ENCODE data around the gene ZNF776.

Gene ZNF776

DNA sequence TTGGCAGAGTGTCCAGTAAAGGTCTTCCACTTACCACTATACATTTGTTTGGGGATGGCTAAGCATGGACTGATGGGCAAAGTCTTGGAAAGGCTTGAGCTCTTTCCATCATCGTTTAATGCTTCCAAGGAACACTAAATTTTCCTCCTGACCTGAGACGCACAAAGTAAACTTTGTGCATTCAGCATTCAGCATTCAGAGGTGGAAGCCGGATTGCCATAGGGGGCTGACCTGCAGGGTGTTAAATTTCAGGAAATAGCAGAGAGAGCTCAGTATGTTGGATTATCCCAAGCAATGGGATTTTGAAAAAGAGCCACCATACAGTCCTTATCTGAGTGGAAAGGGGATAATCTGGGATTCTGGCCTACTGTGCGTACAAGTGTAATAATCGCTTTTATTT is 54.1 kb downstream of the ZNF776 start:
- H3K4me3 ChIP-seq (ENCODE audit: low read length): no peak overlapping the region
- TF ChIP-seq, protein P1, sequence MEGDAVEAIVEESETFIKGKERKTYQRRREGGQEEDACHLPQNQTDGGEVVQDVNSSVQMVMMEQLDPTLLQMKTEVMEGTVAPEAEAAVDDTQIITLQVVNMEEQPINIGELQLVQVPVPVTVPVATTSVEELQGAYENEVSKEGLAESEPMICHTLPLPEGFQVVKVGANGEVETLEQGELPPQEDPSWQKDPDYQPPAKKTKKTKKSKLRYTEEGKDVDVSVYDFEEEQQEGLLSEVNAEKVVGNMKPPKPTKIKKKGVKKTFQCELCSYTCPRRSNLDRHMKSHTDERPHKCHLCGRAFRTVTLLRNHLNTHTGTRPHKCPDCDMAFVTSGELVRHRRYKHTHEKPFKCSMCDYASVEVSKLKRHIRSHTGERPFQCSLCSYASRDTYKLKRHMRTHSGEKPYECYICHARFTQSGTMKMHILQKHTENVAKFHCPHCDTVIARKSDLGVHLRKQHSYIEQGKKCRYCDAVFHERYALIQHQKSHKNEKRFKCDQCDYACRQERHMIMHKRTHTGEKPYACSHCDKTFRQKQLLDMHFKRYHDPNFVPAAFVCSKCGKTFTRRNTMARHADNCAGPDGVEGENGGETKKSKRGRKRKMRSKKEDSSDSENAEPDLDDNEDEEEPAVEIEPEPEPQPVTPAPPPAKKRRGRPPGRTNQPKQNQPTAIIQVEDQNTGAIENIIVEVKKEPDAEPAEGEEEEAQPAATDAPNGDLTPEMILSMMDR (conservative IDR thresholded peaks at IDR 0.05; ENCODE audit: low read length): no peak
- DNase-seq (ENCODE audit: low read depth): no peak

DNA sequence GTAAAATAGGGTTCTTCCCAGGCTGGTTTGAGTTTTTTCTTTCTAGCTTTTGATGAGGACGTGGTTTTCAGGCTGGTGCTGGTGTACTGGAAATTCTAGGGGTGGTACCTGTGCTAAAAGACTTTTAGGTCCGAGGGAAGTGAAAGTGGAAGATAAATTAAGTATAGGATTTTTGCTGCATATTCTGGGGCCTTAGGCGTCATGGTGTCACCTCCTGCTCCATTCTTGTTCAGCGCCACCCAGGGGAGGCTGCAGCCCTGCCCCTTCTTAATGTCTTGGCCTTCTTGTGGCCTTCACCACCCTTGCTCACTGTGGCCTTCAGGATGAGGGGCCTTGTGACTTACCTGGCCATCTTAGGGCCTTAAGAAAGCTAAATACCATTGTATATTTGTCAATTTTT is 55.7 kb downstream of the ZNF776 start:
- DNase-seq (ENCODE audit: low read depth): no peak
- TF ChIP-seq, protein P1 (conservative IDR thresholded peaks at IDR 0.05; ENCODE audit: low read length): no peak
- no peak overlapping the region for H3K4me3 ChIP-seq (ENCODE audit: low read length)

DNA sequence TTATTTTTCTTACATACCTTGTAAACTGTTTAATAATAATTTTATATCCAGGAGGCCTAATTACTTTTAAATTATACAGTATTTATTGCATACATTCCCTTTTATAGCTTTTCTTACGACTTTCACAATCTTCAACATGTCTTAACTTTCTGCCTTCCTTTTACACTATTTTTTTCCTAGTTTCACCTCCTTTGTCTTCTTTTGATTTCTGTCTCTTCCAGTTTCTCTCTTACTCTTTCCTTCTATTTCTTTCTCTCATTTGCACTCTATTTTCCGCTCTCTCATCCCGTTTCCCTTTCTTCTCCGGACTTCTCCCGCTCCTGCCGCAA is 56.6 kb downstream of the ZNF776 start:
- no peak for DNase-seq (ENCODE audit: low read depth)
- peak overlapping the region; percentile 79 for H3K4me3 ChIP-seq (ENCODE audit: low read length)
- TF ChIP-seq, protein P1 (conservative IDR thresholded peaks at IDR 0.05; ENCODE audit: low read length): no peak

DNA sequence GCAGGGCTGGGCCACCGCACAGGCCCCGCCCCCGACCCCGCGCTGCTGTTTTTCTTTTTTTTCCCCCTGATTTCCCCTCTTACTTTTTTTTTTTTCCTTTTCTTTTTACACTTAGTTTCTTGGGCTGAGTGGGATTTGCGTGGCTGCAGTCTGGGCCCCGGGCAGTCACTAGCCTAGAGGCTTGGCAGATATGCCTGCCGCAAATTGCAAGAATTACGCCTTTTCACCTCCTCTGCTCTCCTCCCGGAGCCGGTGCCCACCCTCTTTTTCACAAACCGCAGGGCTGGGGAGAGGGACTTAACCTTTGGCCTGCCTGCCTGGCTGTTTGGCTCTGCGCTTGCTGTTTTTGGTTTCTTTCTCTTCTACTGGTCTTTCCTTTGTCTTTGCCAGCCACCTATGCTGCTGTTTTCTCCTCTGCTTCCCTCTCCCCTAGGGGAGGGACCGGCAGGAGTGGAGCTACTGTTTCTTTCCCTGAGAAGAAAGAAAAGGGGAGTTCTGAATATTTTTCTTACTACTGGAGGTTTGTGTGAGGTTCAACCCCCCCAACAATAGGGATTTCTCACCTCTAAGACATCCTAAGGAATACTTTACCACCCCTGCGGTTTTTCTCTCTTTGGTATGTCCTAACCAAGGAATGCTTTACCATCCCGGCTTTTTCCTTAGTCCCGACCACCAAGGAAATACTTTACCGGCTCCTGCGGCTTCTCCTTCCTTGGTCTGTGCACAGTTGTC is 57.1 kb downstream of the ZNF776 start:
- TF ChIP-seq, protein P1 (conservative IDR thresholded peaks at IDR 0.05; ENCODE audit: low read length): no peak
- DNase-seq (ENCODE audit: low read depth): peak; percentile 97
- H3K4me3 ChIP-seq (ENCODE audit: low read length): peak overlapping the region; percentile 79

DNA sequence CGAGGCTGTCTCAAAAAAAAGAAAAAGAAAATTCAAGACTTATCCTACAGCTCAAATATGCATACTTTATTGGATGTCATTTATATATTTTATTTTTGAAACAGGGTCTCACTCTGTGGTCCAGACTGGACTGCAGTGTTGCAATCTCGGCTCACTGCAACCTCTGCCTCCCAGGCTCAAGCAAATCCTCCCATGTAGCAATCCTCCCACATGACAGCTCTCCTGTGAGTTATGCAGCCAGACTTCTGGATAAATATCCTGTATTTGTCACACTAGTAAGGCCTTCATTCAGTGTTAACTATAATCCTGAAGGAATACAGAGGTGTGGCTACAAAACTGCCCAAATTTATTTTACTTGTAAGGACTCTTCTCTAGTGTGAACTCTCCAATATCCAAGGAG is 60.9 kb downstream of the ZNF776 start:
- TF ChIP-seq, protein P1 (conservative IDR thresholded peaks at IDR 0.05; ENCODE audit: low read length): no peak

More for the DNA sequence above, 60.9 kb downstream of the ZNF776 start:
- peak; percentile 31 for DNase-seq (ENCODE audit: low read depth)
- no peak overlapping the region for H3K4me3 ChIP-seq (ENCODE audit: low read length)

All from AG10803 (cell line).